GM21786 (cell line): ENCODE data around the gene KLHL24.
A peak's percentile ranks its signal among the peaks of the same experiment; 100 is the strongest.
"Not testable (repeated sequence)": the region's sequence is repeated elsewhere in the genome, so short reads cannot be mapped to it uniquely, and the experiment has no call there.

Experiments
- ATAC-seq: cut with Tn5 transposase; IDR thresholded peaks from one replicate; pipeline ENCODE4 v1.9.1; 2021; ENCODE audit not compliant: unreplicated experiment

Gene KLHL24

GRCh38 chr3:183695569-183696364 is 60.3 kb downstream of the KLHL24 start:
- ATAC-seq = no peak

- no peak for ATAC-seq
Measured at GRCh38 chr3:183697123-183697609, 61.7 kb downstream of the KLHL24 start.

GRCh38 chr3:183697610-183698317 is 62.3 kb downstream of the KLHL24 start, which contains the start of gene YEATS2:
YEATS2 (plus strand) TSS chr3:183697797; CDS start chr3:183715163, 17,366 bp downstream.
- ATAC-seq = peak; percentile 76

- ATAC-seq = peak; percentile 28
Measured at GRCh38 chr3:183698318-183698751, 62.9 kb downstream of the KLHL24 start.

- no peak for ATAC-seq
Measured at GRCh38 chr3:183698756-183699155, 63.3 kb downstream of the KLHL24 start.

- no peak for ATAC-seq
Measured at GRCh38 chr3:183699238-183699947, 64.0 kb downstream of the KLHL24 start.

GRCh38 chr3:183701744-183702143 is 66.3 kb downstream of the KLHL24 start:
- ATAC-seq = no peak

- ATAC-seq = not testable (repeated sequence)
Measured at GRCh38 chr3:183703892-183704291, 68.5 kb downstream of the KLHL24 start.

- no peak for ATAC-seq
Measured at GRCh38 chr3:183710231-183710630, 74.8 kb downstream of the KLHL24 start.

GRCh38 chr3:183711516-183711915 is 76.1 kb downstream of the KLHL24 start:
- no peak for ATAC-seq

GRCh38 chr3:183714622-183715021 is 79.2 kb downstream of the KLHL24 start:
- ATAC-seq = no peak

GRCh38 chr3:183718012-183718411 is 82.6 kb downstream of the KLHL24 start:
- ATAC-seq = no peak

- no peak for ATAC-seq
Measured at GRCh38 chr3:183725387-183725786, 90.0 kb downstream of the KLHL24 start.

GRCh38 chr3:183728204-183728603 is 92.8 kb downstream of the KLHL24 start:
- no peak for ATAC-seq

- ATAC-seq = no peak
Measured at GRCh38 chr3:183730361-183730760, 94.9 kb downstream of the KLHL24 start.

- ATAC-seq = no peak
Measured at GRCh38 chr3:183731611-183732010, 96.2 kb downstream of the KLHL24 start.

- no peak for ATAC-seq
Measured at GRCh38 chr3:183733553-183733952, 98.1 kb downstream of the KLHL24 start.
